OCI-LY1 (cell line): ENCODE data around the gene RAD51B.

Experiments used
- H2AFZ ChIP-seq: fragments of 200-600 bp; sonication (generic), shearing (Covaris generic); 2 replicates; pipeline ENCODE4 v1.6.0; 2014; ENCODE audit warnings: antibody characterized with exemption, mild to moderate bottlenecking, low read length
- H3F3A ChIP-seq: fragments of 200-600 bp; sonication (generic), shearing (Covaris generic); 2 replicates; pipeline ENCODE4 v1.6.0; 2014; ENCODE audit warnings: mild to moderate bottlenecking, antibody characterized with exemption, low read length, moderate library complexity; ENCODE audit not compliant: insufficient read depth
- H3K27ac ChIP-seq: fragments of 200-600 bp; sonication (generic); 2 replicates; pipeline ENCODE4 v1.5.1; 2014; ENCODE audit warnings: low read length, mixed run types, mild to moderate bottlenecking, low read depth; ENCODE audit not compliant: poor library complexity, severe bottlenecking
- H3K27me3 ChIP-seq: fragments of 200-600 bp; sonication (generic); 2 replicates; pipeline ENCODE4 v1.6.0; 2014; ENCODE audit warnings: antibody characterized with exemption, mild to moderate bottlenecking, low read length, moderate library complexity; ENCODE audit not compliant: insufficient read depth
- H3K36me3 ChIP-seq: fragments of 200-600 bp; sonication (generic); 2 replicates; pipeline ENCODE4 v1.6.1; 2014; ENCODE audit warnings: mild to moderate bottlenecking, antibody characterized with exemption, low read length, moderate library complexity, mixed read lengths; ENCODE audit not compliant: insufficient read depth
- H3K4me1 ChIP-seq: fragments of 200-600 bp; sonication (generic); 2 replicates; pipeline ENCODE4 v1.5.1; 2014; ENCODE audit warnings: mild to moderate bottlenecking, low read length, moderate library complexity; ENCODE audit not compliant: insufficient read depth, severe bottlenecking
- H3K4me2 ChIP-seq: fragments of 200-600 bp; sonication (generic), shearing (Covaris generic); 2 replicates; pipeline ENCODE4 v1.6.1; 2014; ENCODE audit warnings: low read length
- H3K4me3 ChIP-seq: fragments of 200-600 bp; sonication (generic); 2 replicates; pipeline ENCODE4 v1.5.1; 2014; ENCODE audit warnings: low read length, low read depth, mild to moderate bottlenecking, mixed read lengths; ENCODE audit not compliant: poor library complexity, severe bottlenecking
- H3K79me2 ChIP-seq: fragments of 200-600 bp; shearing (Covaris generic); 2 replicates; pipeline ENCODE4 v1.6.1; 2016; ENCODE audit warnings: mixed run types, low read length, mixed read lengths; ENCODE audit not compliant: insufficient read depth
- H3K9ac ChIP-seq: fragments of 200-600 bp; sonication (generic), shearing (Covaris generic); 2 replicates; pipeline ENCODE4 v1.6.1; 2014; ENCODE audit warnings: mild to moderate bottlenecking, low read length, mixed read lengths
- H3K9me2 ChIP-seq: fragments of 200-600 bp; sonication (generic), shearing (Covaris generic); 2 replicates; pipeline ENCODE4 v1.6.1; 2014; ENCODE audit warnings: low read depth, mild to moderate bottlenecking, low read length, mixed read lengths
- H3K9me3 ChIP-seq: fragments of 200-600 bp; shearing (Covaris generic); 2 replicates; pipeline ENCODE4 v1.6.1; 2014; ENCODE audit warnings: low read length, mixed read lengths
- H4K20me1 ChIP-seq: fragments of 200-600 bp; sonication (generic), shearing (Covaris generic); 2 replicates; pipeline ENCODE4 v1.6.0; 2016; ENCODE audit warnings: mild to moderate bottlenecking, low read length; ENCODE audit not compliant: insufficient read depth
- CTCF ChIP-seq: fragments of 200-600 bp; sonication (generic), shearing (Covaris generic); IDR thresholded peaks from 2 replicates; pipeline ENCODE4 v1.5.1; 2017; ENCODE audit warnings: mild to moderate bottlenecking, antibody characterized with exemption, low read length, moderate library complexity, mixed read lengths
- EZH2 ChIP-seq: fragments of 200-600 bp; sonication (generic), shearing (Covaris generic); IDR thresholded peaks from 2 replicates; pipeline ENCODE4 v1.8.0; 2017; ENCODE audit warnings: borderline replicate concordance, mixed run types, mild to moderate bottlenecking, antibody characterized with exemption, low read length, moderate library complexity, mixed read lengths

RAD51B gene

GRCh38 chr14:68544081-68544892, 724.7 kb downstream of the RAD51B start:
- no peaks in the 10 kb centered on the region for H3F3A ChIP-seq
- H3K9me3 ChIP-seq, result no peaks in the 10 kb centered on the region
- no peaks in the 10 kb centered on the region for H3K4me1 ChIP-seq
- H3K4me2 ChIP-seq, result no peak overlapping the region
- H3K9ac ChIP-seq, result no peak overlapping the region
- no peaks in the 10 kb centered on the region for H3K36me3 ChIP-seq
- no peaks in the 10 kb centered on the region for H3K9me2 ChIP-seq
- no peaks in the 10 kb centered on the region for H3K79me2 ChIP-seq
- TF ChIP-seq EZH2 (no peak), CTCF (no peak)
- H4K20me1 ChIP-seq, result no peaks in the 10 kb centered on the region
- no peaks in the 10 kb centered on the region for H3K27me3 ChIP-seq
- H3K27ac ChIP-seq, result no peak overlapping the region
- H3K4me3 ChIP-seq, result no peak overlapping the region
- no peak overlapping the region for H2AFZ ChIP-seq

- no peaks in the 10 kb centered on the region for H3K9me2 ChIP-seq
- H3K4me1 ChIP-seq, result no peaks in the 10 kb centered on the region
- no peak overlapping the region for H3K4me2 ChIP-seq
- no peaks in the 10 kb centered on the region for H3K9me3 ChIP-seq
- no peak for TF ChIP-seq EZH2
- no peak for TF ChIP-seq CTCF
- H3K79me2 ChIP-seq, result no peaks in the 10 kb centered on the region
- H4K20me1 ChIP-seq, result no peaks in the 10 kb centered on the region
- no peaks in the 10 kb centered on the region for H3K27me3 ChIP-seq
- H2AFZ ChIP-seq, result no peak overlapping the region
- H3K27ac ChIP-seq, result no peak overlapping the region
- no peak overlapping the region for H3K9ac ChIP-seq
- H3K4me3 ChIP-seq, result no peak overlapping the region
- H3F3A ChIP-seq, result no peaks in the 10 kb centered on the region
- H3K36me3 ChIP-seq, result no peaks in the 10 kb centered on the region
Observed at GRCh38 chr14:68546839-68547238, 727.3 kb downstream of the RAD51B start.

- Histone ChIP-seq H3K9me3 (no peaks in the 10 kb centered on the region), H3K4me3 (no peak overlapping the region), H3K4me2 (no peak overlapping the region), H3K27ac (no peak overlapping the region), H3K4me1 (no peaks in the 10 kb centered on the region), H4K20me1 (no peaks in the 10 kb centered on the region), H3K9ac (no peak overlapping the region), H3K36me3 (no peaks in the 10 kb centered on the region), H3K9me2 (no peaks in the 10 kb centered on the region), H3K27me3 (no peaks in the 10 kb centered on the region), H2AFZ (no peak overlapping the region), H3K79me2 (no peaks in the 10 kb centered on the region), H3F3A (no peaks in the 10 kb centered on the region)
- no peak for TF ChIP-seq EZH2
- no peak for TF ChIP-seq CTCF
Observed at GRCh38 chr14:68547305-68548193, 728.0 kb downstream of the RAD51B start.
